K562 (cell line): ENCODE results near the gene SLC30A7. TPM values are rescaled to one million over a fixed set of nuclear protein-coding genes. Genes with fewer than 3 reads are reported as not detected.

Source experiments
- ATAC-seq: fragments of 200-7000 bp; cut with Tn5 transposase; 3 replicates; pipeline ENCODE4 v1.9.1; 2020; ENCODE audit warnings: moderate library complexity
- BruUV-seq: library from RNA; stranded (reverse); fragments of 400-500 nt; replicated peaks from 2 replicates; lab custom pipeline; 2021; lab: Mats Ljungman, UMichigan
- CTCF ChIA-PET: fragments of 300-600 bp; formaldehyde crosslinking; extraction: SDS; loops from one replicate; lab custom pipeline; 2021; ENCODE audit warnings: low intra/inter-chr PET ratio; lab: Yijun Ruan, JAX
- POLR2A ChIA-PET: fragments of 300-600, 350-650 bp; sonication (Branson Sonifier 250); formaldehyde crosslinking; extraction: SDS; loops from one replicate; lab custom pipeline; 2021; ENCODE audit warnings: antibody characterized with exemption, inconsistent platforms; lab: Yijun Ruan, JAX
- DNase-seq, 4 experiments: peaks; one replicate each; pipeline versions ENCODE4 v3.0.0 to v3.0.0-alpha.2; 2011 to 2018; ENCODE audit warnings: low spot score in 3 of 4, mixed read lengths in 3 of 4; ENCODE audit errors: extremely low read depth in 1 of 4
- FAIRE-seq: peaks from 2 replicates; lab custom pipeline; 2011; peaks lifted over from hg19 to GRCh38; lab: Jason Lieb, UNC
- H2AFZ ChIP-seq: 2 replicates; pipeline ENCODE4 v1.6.0; 2011; ENCODE audit warnings: low read depth, low read length, control low read depth, inconsistent platforms
- H3K27ac ChIP-seq: fragments of 200-600 bp; 3 replicates; pipeline ENCODE4 v1.8.0; 2011; ENCODE audit warnings: low read depth, mild to moderate bottlenecking, control low read depth, inconsistent platforms, low read length, moderate library complexity, mixed read lengths; ENCODE audit errors: extremely low read depth
- H3K27me3 ChIP-seq, 2 experiments: fragments of 300-600 bp in 1 of 2; 2 replicates in 1 of 2; 3 replicates in 1 of 2; pipeline versions ENCODE4 v1.6.0 to v1.8.0; 2011; ENCODE audit warnings: inconsistent platforms in 2 of 2, low read length in 2 of 2, mild to moderate bottlenecking in 1 of 2, mixed read lengths in 1 of 2, moderate library complexity in 1 of 2; ENCODE audit not compliant: control insufficient read depth in 2 of 2, insufficient read depth in 2 of 2
- H3K36me3 ChIP-seq: fragments of 300-600 bp; 3 replicates; pipeline ENCODE4 v1.8.0; 2011; ENCODE audit warnings: mild to moderate bottlenecking, low read length, inconsistent platforms; ENCODE audit not compliant: control insufficient read depth, insufficient read depth
- H3K4me1 ChIP-seq, 2 experiments: fragments of 200-600 bp in 1 of 2; replicated peaks in 1 of 2; 2 replicates in 1 of 2; 3 replicates in 1 of 2; pipeline versions ENCODE4 v1.5.1 to v1.8.0; 2011; ENCODE audit warnings: inconsistent platforms in 2 of 2, low read length in 2 of 2, mild to moderate bottlenecking in 1 of 2, mixed read lengths in 1 of 2, moderate library complexity in 1 of 2; ENCODE audit not compliant: control insufficient read depth in 2 of 2, insufficient read depth in 2 of 2
- H3K4me2 ChIP-seq: 2 replicates; pipeline ENCODE4 v1.6.1; 2011; ENCODE audit warnings: low read length, control low read depth, inconsistent platforms, mixed read lengths; ENCODE audit not compliant: insufficient read depth
- H3K4me3 ChIP-seq: fragments of 200-600 bp; sonication (generic), shearing (Covaris generic); 2 replicates; pipeline ENCODE4 v1.5.1; 2016; ENCODE audit warnings: control low read depth, inconsistent platforms
- H3K79me2 ChIP-seq: fragments of 200-600 bp; 3 replicates; pipeline ENCODE4 v1.8.0; 2011; ENCODE audit warnings: low read length, inconsistent platforms; ENCODE audit not compliant: control insufficient read depth, insufficient read depth
- H3K9ac ChIP-seq, 2 experiments: 2 replicates each; pipeline versions ENCODE4 v1.6.0 to v1.6.1; 2011; ENCODE audit warnings: low read depth in 2 of 2, low read length in 2 of 2, control low read depth in 1 of 2, inconsistent platforms in 1 of 2, mild to moderate bottlenecking in 1 of 2, mixed read lengths in 1 of 2; ENCODE audit not compliant: insufficient read depth in 1 of 2
- H3K9me1 ChIP-seq: one replicate; pipeline ENCODE4 v1.6.0; 2011; ENCODE audit warnings: inconsistent platforms, mild to moderate bottlenecking, low read length, moderate library complexity; ENCODE audit not compliant: control insufficient read depth, insufficient read depth
- H3K9me3 ChIP-seq: replicated peaks from 2 replicates; pipeline ENCODE4 v1.5.1; 2011; ENCODE audit warnings: low read depth, low read length, inconsistent platforms; ENCODE audit not compliant: control insufficient read depth, insufficient read depth
- H4K20me1 ChIP-seq: replicated peaks from 2 replicates; pipeline ENCODE4 v1.6.1; 2011; ENCODE audit warnings: low read length, inconsistent platforms, mixed read lengths; ENCODE audit not compliant: control insufficient read depth, insufficient read depth
- ETS2 ChIP-seq: IDR thresholded peaks from 2 replicates; pipeline ENCODE4 v1.6.1; 2016; ENCODE audit warnings: borderline replicate concordance, missing genetic modification characterization, mild to moderate bottlenecking, moderate library complexity, missing compliant biosample characterization; ENCODE audit not compliant: poor library complexity, severe bottlenecking
- GTF2F1 ChIP-seq: IDR thresholded peaks from 2 replicates; pipeline ENCODE4 v1.6.1; 2011; ENCODE audit warnings: low read depth, low read length, improper control_type of control experiment
- RERE ChIP-seq: sonication (generic); formaldehyde crosslinking; IDR thresholded peaks from 2 replicates; pipeline ENCODE4 v1.8.0; 2023; ENCODE audit warnings: missing genetic modification reagents, mild to moderate bottlenecking, borderline replicate concordance
- RUNX1 ChIP-seq: sonication (generic); IDR thresholded peaks from 2 replicates; pipeline ENCODE4 v1.6.1; 2016; ENCODE audit warnings: antibody characterized with exemption, low read depth
- SRSF3 ChIP-seq: fragments of 200-400 bp; formaldehyde crosslinking; IDR thresholded peaks from 2 replicates; pipeline ENCODE4 v1.6.1; 2016; ENCODE audit warnings: mild to moderate bottlenecking, low read length, moderate library complexity; ENCODE audit not compliant: insufficient read depth
- in situ Hi-C: fragments of 300-500 bp; cut with MboI; formaldehyde crosslinking; loops from 4 replicates; pipeline ENCODE4 v1.15.0; 2018; ENCODE audit warnings: inconsistent platforms, mixed read lengths
- intact Hi-C: fragments of 100-400 bp; cut with micrococcal nuclease; formaldehyde crosslinking; loops from 2 replicates; pipeline ENCODE4 v1.14.2; 2022
- polyA plus RNA-seq, 8 experiments: library from polyadenylated mRNA; depleted of rRNA in 4 of 8; stranded (reverse) in 5 of 8; unstranded in 3 of 8; fragments of >200 nt; fragmentation: Nextera tagmentation in 2 of 8; fragmentation: Illumina TruSeq in 1 of 8; extraction: Ambion mirVana in 2 of 8; extraction: Trizol in 1 of 8; gene quantifications; 2 replicates each; pipeline versions ENCODE4 v1.2.1 to v1.2.3, GENCODE V29; 2011 to 2014; ENCODE audit warnings: inconsistent platforms in 1 of 8, missing spikeins in 1 of 8
- total RNA-seq, 7 experiments: library from RNA; depleted of rRNA in 6 of 7; stranded (reverse); fragments of >200 nt in 6 of 7; fragmentation: Illumina TruSeq in 2 of 7; extraction: Trizol in 2 of 7; gene quantifications; 2 replicates each; pipeline versions ENCODE4 v1.2.1 to v1.2.3, GENCODE V29; 2011 to 2021; ENCODE audit warnings: low replicate concordance in 1 of 7
- TF ChIP-seq, protein P1 (sequence below): fragments of 450-650 bp; IDR thresholded peaks from one replicate; pipeline ENCODE4 v1.6.1; 2018; ENCODE audit warnings: mild to moderate bottlenecking, moderate library complexity; ENCODE audit not compliant: partially characterized antibody
- TF ChIP-seq, protein P2 (sequence below): fragments of 250-450 bp; sonication (Bioruptor Pico); IDR thresholded peaks from 2 replicates; pipeline ENCODE4 v1.4.0; 2020
- TF ChIP-seq, protein P3 (sequence below): sonication (generic); formaldehyde crosslinking; IDR thresholded peaks from 2 replicates; pipeline ENCODE4 v1.8.1; 2023; ENCODE audit warnings: mild to moderate bottlenecking, missing genetic modification reagents

Gene SLC30A7
- total and polyA plus RNA-seq, 9 of the 15 experiments (the other 6 are each of a cell fraction or from before 2014, with no cell fraction given), result 3.5 to 17.1 (median 7.2) TPM

- ChIA-PET CTCF (no interaction called here), POLR2A (interaction anchor here (1.1 to 1.5 kb wide), 2 partner anchors 8 to 13 kb away, joined by 3 to 4 read pairs; partner anchors contain the start of gene SLC30A7)
- Histone ChIP-seq H3K36me3 (peaks cover 73% of the 10 kb centered on the region), H3K9me1 (no peaks in the 10 kb centered on the region), H3K79me2 (peaks cover 5% of the 10 kb centered on the region; the same call in 1 of the 3 replicates), H2AFZ (no peak overlapping the region), H3K4me3 (no peak overlapping the region), H3K27ac (no peak overlapping the region), H3K9me3 (no peaks in the 10 kb centered on the region), H3K4me2 (no peak overlapping the region), H4K20me1 (no peaks in the 10 kb centered on the region), H3K27me3 (no peaks in the 10 kb centered on the region), H3K9ac (no peak overlapping the region), H3K4me1 (no peaks in the 10 kb centered on the region)
- in situ Hi-C loops, result no loop called here
- FAIRE-seq (no peak), ATAC-seq (no peak), DNase-seq (no peak)
- intact Hi-C loops, result no loop called here
- BruUV-seq, result no TSS peak
- TF ChIP-seq GTF2F1 (no peak), ETS2 (tag) (no peak), SRSF3 (no peak), RERE (CRISPR knock-in tag) (no peak), RUNX1 (no peak)
- TF ChIP-seq, protein P1, sequence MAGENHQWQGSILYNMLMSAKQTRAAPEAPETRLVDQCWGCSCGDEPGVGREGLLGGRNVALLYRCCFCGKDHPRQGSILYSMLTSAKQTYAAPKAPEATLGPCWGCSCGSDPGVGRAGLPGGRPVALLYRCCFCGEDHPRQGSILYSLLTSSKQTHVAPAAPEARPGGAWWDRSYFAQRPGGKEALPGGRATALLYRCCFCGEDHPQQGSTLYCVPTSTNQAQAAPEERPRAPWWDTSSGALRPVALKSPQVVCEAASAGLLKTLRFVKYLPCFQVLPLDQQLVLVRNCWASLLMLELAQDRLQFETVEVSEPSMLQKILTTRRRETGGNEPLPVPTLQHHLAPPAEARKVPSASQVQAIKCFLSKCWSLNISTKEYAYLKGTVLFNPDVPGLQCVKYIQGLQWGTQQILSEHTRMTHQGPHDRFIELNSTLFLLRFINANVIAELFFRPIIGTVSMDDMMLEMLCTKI, result no peak
- TF ChIP-seq, protein P2, sequence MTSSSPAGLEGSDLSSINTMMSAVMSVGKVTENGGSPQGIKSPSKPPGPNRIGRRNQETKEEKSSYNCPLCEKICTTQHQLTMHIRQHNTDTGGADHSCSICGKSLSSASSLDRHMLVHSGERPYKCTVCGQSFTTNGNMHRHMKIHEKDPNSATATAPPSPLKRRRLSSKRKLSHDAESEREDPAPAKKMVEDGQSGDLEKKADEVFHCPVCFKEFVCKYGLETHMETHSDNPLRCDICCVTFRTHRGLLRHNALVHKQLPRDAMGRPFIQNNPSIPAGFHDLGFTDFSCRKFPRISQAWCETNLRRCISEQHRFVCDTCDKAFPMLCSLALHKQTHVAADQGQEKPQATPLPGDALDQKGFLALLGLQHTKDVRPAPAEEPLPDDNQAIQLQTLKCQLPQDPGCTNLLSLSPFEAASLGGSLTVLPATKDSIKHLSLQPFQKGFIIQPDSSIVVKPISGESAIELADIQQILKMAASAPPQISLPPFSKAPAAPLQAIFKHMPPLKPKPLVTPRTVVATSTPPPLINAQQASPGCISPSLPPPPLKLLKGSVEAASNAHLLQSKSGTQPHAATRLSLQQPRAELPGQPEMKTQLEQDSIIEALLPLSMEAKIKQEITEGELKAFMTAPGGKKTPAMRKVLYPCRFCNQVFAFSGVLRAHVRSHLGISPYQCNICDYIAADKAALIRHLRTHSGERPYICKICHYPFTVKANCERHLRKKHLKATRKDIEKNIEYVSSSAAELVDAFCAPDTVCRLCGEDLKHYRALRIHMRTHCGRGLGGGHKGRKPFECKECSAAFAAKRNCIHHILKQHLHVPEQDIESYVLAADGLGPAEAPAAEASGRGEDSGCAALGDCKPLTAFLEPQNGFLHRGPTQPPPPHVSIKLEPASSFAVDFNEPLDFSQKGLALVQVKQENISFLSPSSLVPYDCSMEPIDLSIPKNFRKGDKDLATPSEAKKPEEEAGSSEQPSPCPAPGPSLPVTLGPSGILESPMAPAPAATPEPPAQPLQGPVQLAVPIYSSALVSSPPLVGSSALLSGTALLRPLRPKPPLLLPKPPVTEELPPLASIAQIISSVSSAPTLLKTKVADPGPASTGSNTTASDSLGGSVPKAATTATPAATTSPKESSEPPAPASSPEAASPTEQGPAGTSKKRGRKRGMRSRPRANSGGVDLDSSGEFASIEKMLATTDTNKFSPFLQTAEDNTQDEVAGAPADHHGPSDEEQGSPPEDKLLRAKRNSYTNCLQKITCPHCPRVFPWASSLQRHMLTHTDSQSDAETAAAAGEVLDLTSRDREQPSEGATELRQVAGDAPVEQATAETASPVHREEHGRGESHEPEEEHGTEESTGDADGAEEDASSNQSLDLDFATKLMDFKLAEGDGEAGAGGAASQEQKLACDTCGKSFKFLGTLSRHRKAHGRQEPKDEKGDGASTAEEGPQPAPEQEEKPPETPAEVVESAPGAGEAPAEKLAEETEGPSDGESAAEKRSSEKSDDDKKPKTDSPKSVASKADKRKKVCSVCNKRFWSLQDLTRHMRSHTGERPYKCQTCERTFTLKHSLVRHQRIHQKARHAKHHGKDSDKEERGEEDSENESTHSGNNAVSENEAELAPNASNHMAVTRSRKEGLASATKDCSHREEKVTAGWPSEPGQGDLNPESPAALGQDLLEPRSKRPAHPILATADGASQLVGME (CRISPR knock-in tag), result no peak
- TF ChIP-seq, protein P3, sequence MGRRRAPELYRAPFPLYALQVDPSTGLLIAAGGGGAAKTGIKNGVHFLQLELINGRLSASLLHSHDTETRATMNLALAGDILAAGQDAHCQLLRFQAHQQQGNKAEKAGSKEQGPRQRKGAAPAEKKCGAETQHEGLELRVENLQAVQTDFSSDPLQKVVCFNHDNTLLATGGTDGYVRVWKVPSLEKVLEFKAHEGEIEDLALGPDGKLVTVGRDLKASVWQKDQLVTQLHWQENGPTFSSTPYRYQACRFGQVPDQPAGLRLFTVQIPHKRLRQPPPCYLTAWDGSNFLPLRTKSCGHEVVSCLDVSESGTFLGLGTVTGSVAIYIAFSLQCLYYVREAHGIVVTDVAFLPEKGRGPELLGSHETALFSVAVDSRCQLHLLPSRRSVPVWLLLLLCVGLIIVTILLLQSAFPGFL (CRISPR knock-in tag), result no peak
Observed at GRCh38 chr1:100909018-100909417, 13.1 kb downstream of the SLC30A7 start.
